Activated B cell treated with CpG ODN at 0.5 μM for 24 hours (primary cell): Measurements from ENCODE around the gene TBCA. TPM values are rescaled to one million over a fixed set of nuclear protein-coding genes. Genes with fewer than 3 reads are reported as not detected.
A peak's percentile ranks its signal among the peaks of the same experiment; 100 is the strongest.

Experiments used
- ATAC-seq: fragments of 200-7000 bp; cut with Tn5 transposase; one replicate; pipeline ENCODE4 v1.10.0; 2021; ENCODE audit warnings: low read depth, mild to moderate bottlenecking, moderate library complexity
- CTCF ChIA-PET: fragments of 350-600 bp; sonication (Branson Sonifier 250); formaldehyde crosslinking; loops from one replicate; lab custom pipeline; 2021; ENCODE audit warnings: antibody characterized with exemption; lab: Charles Lee
- POLR2A ChIA-PET: fragments of 350-600 bp; sonication (Branson Sonifier 250); formaldehyde crosslinking; loops from one replicate; lab custom pipeline; 2021; ENCODE audit warnings: antibody characterized with exemption; lab: Charles Lee
- DNase-seq: peaks from one replicate; pipeline ENCODE4 v3.0.0; 2022
- H3K27ac Mint-ChIP-seq: one replicate; pipeline ENCODE4 v1.8.0; 2020; ENCODE audit warnings: mixed read lengths
- H3K27me3 Mint-ChIP-seq: one replicate; pipeline ENCODE4 v1.8.0; 2021; ENCODE audit warnings: mixed read lengths
- H3K36me3 Mint-ChIP-seq: one replicate; pipeline ENCODE4 v1.8.0; 2021; ENCODE audit warnings: low read depth, mixed read lengths
- H3K4me1 Mint-ChIP-seq: one replicate; pipeline ENCODE4 v1.8.0; 2021; ENCODE audit warnings: mixed read lengths
- H3K4me3 Mint-ChIP-seq: one replicate; pipeline ENCODE4 v1.8.0; 2020; ENCODE audit warnings: mild to moderate bottlenecking, mixed read lengths
- H3K9me3 Mint-ChIP-seq: one replicate; pipeline ENCODE4 v1.8.0; 2020; ENCODE audit warnings: mixed read lengths
- CTCF ChIP-seq: fragments of 200-600 bp; IDR thresholded peaks from one replicate; pipeline ENCODE4 v1.8.0; 2022; ENCODE audit warnings: antibody characterized with exemption, mild to moderate bottlenecking
- intact Hi-C: fragments of 100-400 bp; cut with micrococcal nuclease; formaldehyde crosslinking; loops from one replicate; pipeline ENCODE4 v1.15.1; 2024
- total RNA-seq: library from RNA; stranded (reverse); gene quantifications from 2 replicates; pipeline ENCODE4 v1.2.3, GENCODE V29; 2022

The TBCA gene
- total RNA-seq, 1 donor from 2014 or later: 113 TPM

GRCh38 chr5:77651343-77651742 lies 124.8 kb downstream of the TBCA start:
- Mint-ChIP-seq H3K4me1 (no peaks in the 10 kb centered on the region), H3K36me3 (no peaks in the 10 kb centered on the region), H3K27ac (no peak overlapping the region), H3K9me3 (no peaks in the 10 kb centered on the region), H3K27me3 (peaks cover 43% of the 10 kb centered on the region), H3K4me3 (no peak overlapping the region)
- no peak for TF ChIP-seq CTCF
- DNase-seq: no peak
- ChIA-PET POLR2A (no interaction called here), CTCF (no interaction called here)
- ATAC-seq: no peak
- intact Hi-C loops: no loop called here

- POLR2A ChIA-PET: interaction anchor here (0.5 kb wide), 1 partner anchor 29 kb away, joined by 4 read pairs; no protein-coding TSS in a partner anchor
- DNase-seq: no peak
- no peak for TF ChIP-seq CTCF
- Mint-ChIP-seq H3K4me1 (no peaks in the 10 kb centered on the region), H3K36me3 (no peaks in the 10 kb centered on the region), H3K9me3 (no peaks in the 10 kb centered on the region), H3K4me3 (no peak overlapping the region), H3K27ac (no peak overlapping the region), H3K27me3 (peaks cover 46% of the 10 kb centered on the region)
- intact Hi-C loops: no loop called here
- no peak for ATAC-seq
- CTCF ChIA-PET: no interaction called here
Measured at GRCh38 chr5:77650686-77651085, 125.5 kb downstream of the TBCA start.

GRCh38 chr5:77649776-77650175 lies 126.4 kb downstream of the TBCA start:
- Mint-ChIP-seq H3K27me3 (peaks cover 47% of the 10 kb centered on the region), H3K9me3 (no peaks in the 10 kb centered on the region), H3K36me3 (no peaks in the 10 kb centered on the region), H3K4me1 (peaks cover 2% of the 10 kb centered on the region), H3K27ac (no peak overlapping the region), H3K4me3 (no peak overlapping the region)
- DNase-seq (no peak), ATAC-seq (no peak)
- ChIA-PET CTCF (no interaction called here), POLR2A (no interaction called here)
- intact Hi-C loops: loop anchor here (5.0 kb wide), 2 partner anchors 198 to 618 kb away; no protein-coding TSS in a partner anchor
- no peak for TF ChIP-seq CTCF

GRCh38 chr5:77645995-77646639 lies 130.0 kb downstream of the TBCA start:
- intact Hi-C loops: loop anchor here (1.0 to 5.0 kb wide), 5 partner anchors 131 to 621 kb away; partner anchors contain the start of gene TBCA
- peaks cover 62% of the 10 kb centered on the region for H3K27me3 Mint-ChIP-seq

More at GRCh38 chr5:77645995-77646639, 130.0 kb downstream of the TBCA start:
- Mint-ChIP-seq H3K36me3 (no peaks in the 10 kb centered on the region), H3K27ac (no peak overlapping the region), H3K4me1 (peaks cover 15% of the 10 kb centered on the region), H3K4me3 (peak overlapping the region; percentile 25), H3K9me3 (peaks cover under 1% of the 10 kb centered on the region)
- POLR2A ChIA-PET: no interaction called here
- no peak for DNase-seq
- ATAC-seq: no peak
- no peak for TF ChIP-seq CTCF
- CTCF ChIA-PET: interaction anchor here (1.1 to 1.3 kb wide), 3 partner anchors 339 to 516 kb away, joined by 3 to 5 read pairs (median 3); no protein-coding TSS in a partner anchor
